Mucosa of gallbladder (tissue), 1 donor: ENCODE results near the gene CDH4. TPM values are rescaled to one million over a fixed set of nuclear protein-coding genes. Genes with fewer than 3 reads are reported as not detected.

Experiments
- DNase-seq: peaks from one replicate; pipeline ENCODE4 v3.0.0-alpha.2; 2020; ENCODE audit warnings: low spot score
- total RNA-seq: library from RNA; stranded (reverse); gene quantifications from one replicate; pipeline ENCODE4 v1.2.1, GENCODE V29; 2021
- donor health status: DM: no; HTN: no; CAD: no.

Gene CDH4
- total RNA-seq, 1 donor from 2014 or later: 3.5 TPM

DNA sequence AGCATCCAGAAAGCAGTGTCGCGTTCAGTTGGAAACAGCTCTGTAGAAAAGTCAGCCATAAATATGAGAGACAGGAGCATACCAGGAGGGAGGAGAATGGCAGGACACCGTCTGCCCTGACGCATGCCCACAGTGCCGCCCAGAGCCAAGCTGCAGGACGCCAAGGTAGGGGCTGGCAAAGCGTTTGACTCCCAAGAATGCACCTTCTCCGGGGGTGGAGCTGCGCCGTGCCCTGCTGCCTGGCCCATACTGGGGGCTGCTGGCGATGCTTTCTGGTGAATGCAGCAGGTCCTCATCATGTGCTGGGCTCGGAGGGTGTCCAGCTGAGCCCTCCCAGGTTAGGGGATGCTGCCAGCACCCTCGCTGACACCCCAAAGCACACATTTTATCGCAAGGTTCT is 349.8 kb downstream of the CDH4 start:
- DNase-seq: no peak

DNA sequence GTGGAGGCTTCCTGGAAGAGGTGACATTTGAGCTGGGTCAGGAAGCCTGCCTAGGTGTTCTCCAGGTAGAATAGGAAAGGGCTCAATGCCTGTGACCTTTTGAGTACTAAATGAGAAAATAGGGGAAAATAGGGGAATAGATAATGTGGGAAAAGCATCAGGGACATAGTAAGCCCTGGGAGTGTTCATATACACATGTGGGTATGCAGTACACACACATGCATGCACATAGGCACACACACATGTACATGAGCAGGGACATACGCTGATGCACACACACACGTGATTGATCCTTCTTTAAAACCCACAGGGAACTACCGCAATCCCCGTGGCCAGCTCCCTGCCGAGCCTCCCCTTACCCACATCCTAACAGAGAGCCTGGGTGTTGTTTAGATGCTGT is 351.7 kb downstream of the CDH4 start:
- no peak for DNase-seq

DNA sequence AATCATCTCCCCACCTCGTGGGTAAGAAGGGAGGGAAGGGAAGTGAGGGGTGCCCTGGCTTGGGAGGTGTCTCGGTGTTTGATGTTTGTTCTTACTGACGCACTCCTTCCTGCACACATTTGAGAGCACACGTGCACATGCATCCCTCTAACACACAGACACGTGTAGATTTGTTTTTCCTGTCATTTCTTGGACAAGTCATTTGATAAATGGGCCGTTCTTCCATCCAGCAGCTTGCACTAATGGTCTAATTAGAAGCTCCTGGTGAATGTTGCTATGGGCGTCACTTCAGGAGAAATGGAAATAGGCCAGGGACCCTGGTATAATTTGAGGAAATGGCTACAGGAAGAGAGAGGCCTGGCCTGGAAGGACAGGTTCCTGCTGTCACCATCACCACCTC is 352.5 kb downstream of the CDH4 start:
- DNase-seq: no peak

DNA sequence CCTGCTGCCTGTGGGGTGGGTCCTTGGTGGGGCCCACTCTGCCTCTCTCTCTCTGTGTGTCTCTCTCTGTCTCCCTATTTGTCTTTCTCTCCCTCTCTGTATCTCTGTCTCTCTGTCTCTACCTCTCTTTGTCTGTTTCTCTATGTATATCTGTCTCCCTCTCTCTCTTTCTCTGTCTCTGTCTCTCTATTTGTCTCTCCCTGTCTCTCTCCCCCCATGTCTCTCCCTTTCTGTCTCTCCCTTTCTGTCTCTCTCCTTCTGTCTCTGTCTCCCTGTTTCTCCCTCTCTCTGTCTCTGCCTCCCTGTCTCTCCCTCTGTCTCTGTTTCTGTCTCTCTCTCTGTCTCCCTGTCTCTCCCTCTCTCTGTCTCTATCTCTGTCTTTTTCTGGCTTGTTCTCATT is 353.2 kb downstream of the CDH4 start:
- DNase-seq: no peak

DNA sequence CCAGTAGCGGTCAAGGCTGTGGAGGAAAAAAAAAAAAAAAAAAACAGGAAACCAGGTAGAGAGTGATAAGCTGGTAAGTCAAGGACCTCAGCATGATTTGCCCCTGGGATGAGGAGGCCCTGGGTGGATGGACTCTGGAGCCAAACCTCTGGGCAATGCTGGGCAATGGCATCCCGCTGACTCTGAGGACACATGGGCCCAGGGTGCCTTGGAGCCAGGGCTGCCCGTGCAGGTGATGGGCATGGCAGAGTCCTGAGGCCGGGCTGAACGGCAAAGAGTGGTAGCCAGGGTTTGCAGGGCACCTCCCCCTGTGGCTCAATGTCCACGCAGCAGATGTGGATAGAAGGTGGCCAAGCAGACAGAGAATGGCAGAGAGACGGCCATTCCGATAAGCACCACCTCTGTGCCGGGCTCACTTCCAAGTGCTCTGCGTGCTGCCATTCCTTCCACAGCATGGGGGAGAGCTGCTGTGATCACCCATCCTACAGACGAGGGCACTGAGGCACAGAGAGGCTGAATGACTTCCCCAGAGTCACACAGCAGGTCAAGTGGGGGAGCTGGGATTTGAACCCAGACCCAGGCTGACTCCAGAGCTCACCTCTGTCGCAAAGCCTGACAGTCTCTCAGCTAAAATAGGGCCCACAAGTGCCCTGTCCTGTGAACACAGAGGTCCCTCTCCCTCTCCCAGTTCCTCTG is 353.9 kb downstream of the CDH4 start:
- no peak for DNase-seq

DNA sequence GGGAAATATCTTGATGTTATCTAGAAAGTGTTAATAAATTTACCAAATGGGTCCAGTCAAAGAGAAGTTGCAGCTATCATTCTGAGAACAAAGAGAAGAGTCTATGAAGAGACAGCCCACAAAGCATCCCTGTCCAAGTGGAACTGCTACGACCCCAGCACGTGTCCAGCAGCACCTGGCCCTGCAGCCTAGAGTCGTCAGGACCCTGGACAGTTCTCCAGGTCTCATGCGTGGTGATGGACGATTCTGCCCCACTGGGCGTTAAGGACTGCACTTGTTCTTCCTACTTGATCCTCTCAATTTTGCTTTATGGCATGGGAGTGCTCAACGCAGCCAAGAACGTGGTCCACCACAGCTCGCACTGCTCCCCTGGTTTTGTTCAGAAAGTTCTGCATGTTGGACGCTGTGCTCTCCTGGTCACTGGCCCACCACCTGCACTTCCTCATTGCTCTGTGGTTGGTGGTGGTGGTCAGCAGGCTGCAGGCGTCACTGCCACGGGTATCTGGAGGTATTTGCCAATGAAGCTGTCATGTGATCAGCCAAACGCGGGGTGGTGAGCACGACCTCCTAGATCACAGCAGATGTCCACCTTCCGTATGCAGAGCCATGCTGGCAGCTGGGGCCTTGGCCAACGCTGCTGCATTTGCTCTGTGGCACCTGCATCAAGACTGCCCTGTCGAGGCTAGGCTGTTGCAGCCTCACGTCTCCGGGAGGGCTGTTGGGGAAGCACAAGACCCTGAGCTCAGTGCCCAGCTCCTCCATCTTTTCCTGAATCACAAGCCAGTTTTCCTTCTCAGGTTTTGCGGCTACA is 356.4 kb downstream of the CDH4 start:
- DNase-seq: no peak

DNA sequence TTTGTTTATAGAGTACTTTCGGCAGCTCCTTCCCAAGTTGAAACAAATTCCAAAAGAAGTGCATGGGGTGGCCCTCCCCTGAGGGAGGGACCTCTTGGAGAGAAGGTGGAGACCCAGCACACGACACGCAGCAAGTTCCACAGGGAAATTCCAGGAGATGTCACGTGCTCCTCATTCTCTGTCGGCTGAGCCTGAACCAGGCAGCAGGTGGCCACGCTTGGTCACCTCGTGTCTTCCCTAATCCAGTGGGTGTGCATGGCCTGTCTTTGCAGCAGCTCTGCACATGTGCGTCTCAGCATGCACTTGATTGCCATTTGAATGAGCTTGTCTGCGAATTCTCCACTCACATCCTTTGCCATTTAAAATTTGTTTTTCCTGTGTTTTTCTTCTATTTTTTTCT is 357.4 kb downstream of the CDH4 start:
- DNase-seq: no peak

DNA sequence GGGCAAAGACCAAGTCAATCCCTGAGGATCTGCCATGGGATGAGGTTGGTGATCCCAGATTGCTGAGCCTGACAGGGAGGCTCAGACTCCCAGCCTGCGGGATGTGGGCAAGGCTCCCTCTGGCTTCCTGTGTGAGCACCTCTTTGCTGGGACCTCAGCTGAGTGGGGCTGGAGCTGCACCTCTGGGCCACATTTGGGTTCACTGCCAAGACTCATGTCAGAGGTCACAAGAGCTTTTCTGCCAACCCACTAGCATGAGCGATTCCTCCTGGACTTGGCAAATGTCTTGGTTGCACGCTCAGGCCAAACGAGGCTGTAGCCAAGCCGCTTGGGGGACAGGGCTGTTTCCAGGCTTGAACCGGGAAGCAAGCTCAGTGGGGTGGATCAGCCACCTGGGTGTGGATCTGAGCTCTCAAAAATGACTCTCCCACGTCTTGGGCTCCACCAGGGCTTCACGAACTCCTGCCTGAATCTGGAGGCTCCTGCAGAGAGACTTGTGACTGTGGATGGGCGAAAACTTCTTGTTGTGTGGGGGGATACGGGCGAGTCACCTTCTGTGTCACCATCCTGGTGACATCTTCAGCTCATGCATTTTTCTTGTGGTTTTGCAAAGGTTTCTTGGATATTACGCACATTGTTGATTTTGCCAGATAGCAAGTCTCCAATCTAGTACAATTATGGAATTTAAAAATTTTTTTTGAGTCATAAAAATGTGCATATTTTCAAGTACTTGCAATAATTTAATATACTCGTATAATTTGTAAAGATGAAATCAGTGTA is 359.5 kb downstream of the CDH4 start:
- no peak for DNase-seq

DNA sequence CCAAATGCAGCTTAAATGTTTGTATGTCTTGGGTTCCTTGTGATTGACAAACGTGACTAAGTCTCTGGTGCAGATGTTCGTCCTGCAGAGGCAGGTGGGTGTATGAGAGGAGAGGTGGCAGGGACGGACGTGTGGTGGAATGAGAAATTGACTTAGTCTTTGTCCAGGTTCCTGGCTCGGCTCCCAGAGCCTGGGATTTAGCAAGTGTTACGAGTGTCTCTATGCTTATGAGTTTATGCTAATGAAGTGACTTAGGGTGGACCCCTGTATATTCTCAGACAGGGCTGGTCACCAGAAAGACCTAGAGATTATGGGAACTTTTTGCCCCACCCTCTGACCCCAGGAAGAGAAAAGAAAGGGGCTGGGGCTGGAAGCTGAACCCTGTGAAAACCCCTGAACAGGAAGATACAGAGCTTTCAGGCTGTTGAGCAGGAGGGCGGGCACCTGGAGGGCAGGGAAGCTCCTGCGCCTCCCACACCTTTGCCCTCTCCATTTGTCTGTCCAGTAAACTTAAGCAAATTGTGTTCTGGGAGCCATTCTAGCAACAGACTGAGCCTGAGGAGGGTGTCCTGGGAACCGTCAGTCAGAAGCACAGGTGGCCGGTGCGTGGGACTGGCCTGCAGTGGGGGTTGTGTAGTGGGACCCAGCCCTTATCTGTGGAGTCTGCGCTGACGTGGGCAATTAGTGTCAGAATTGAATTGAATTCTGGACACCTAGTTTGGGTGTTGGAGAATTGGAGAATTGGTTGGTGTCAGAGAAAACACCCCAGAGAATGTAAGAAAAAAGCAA is 362.1 kb downstream of the CDH4 start:
- no peak for DNase-seq

DNA sequence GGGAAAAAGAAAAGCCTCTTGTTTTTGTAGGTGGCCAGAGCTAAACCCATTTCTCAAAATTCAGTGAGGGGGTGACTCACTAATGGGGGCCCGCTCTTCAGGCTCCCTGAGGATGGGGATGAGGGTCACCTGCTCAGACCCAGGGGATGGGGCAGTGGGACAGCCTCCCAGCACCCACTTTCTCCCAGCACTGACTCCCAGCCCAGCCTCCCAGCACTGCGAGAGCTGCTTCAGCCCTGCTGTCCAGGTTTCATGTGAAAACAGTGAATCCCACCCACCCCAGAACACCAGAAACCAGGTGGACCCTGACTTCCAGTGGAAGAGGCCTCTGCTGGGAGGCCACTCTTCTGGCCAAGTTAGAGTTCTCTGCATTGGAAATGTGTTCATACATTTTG is 362.6 kb downstream of the CDH4 start:
- DNase-seq: no peak

DNA sequence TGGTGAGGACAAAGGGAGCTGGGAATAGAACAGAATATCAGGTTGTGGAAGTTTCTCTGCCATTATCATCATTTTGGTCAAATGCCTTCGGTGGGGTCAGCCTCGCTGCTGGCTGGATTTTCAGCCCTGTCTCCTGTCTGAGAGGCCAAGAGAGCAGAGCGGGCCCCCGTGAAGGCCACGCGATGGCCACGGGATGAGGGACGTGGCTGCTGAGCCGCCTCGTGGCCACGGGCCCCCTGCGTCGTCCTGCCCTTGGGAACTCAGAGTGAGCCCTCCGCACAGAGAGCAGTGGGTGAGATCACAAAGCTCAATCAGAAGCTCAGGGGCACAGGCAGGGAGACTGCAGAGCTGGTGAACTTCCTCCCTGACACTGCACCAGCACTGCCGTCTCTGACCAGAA is 363.7 kb downstream of the CDH4 start:
- DNase-seq: no peak

DNA sequence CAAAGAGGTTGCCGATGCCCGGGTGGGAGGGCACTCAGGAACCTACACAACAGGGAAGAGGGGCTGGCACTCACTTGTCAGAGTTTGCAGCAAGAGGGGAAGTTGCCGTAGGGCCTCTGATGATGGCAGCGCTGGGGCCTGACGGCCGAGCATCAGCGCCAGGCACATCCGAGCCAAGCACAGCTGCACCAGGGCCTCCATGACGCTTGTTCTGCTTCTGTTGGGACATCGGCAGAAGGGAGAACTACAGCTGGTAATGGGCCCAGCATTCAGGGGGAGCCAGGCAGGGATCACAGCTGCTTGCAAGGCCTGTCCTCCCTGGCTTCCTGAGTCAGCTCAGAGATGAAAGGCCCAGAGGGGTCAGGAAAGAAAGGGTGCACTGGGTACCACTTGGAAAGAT is 367.7 kb downstream of the CDH4 start:
- no peak for DNase-seq

DNA sequence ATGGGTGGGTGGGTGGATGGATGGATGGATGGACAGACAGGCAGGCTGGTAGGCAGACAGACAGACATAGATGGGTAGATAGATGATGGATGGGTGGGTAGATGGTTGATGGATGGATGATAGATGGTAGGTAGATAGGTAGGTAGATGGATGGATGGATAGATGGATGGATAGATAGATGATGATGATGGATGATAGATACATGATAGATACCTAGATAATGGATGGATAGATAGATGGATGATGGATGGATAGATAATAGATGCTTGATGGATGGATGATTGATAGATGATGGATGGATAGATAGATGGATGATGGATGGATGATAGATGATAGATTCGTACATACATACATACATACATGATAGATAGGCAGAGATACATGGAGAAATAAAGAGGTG is 368.1 kb downstream of the CDH4 start:
- DNase-seq: no peak

DNA sequence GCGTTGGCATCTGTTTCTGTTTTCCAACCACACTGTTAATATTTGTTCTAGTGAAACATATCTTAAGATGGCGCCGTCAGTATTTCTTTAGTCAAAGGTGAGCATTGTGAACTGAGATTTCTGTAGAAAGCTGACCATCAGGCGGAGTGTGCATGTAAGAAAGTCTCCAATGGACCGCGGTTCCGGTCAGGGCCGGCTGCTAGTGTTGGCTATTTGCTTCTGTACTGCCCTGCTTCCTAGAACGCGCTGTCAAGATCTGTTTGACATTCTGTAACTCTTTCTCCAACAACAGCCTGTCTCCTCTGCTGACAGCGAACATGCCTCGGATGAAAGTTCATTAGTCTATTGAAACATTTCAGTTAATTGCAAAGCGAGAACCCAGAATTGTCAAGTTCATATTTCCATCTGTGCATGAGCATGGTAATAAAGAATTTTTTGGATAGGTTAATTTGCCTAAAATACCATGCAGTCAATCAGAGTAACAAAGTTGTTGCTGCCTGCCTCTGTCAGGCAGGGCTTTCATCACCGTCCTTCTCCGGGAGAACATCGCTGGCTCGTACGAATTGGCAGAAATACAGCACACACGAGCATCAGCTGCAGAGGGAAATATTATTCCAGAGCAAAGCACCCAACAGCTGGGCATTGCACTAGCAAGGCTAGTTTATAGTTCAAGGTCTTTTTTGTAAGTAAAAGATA is 369.1 kb downstream of the CDH4 start:
- no peak for DNase-seq

DNA sequence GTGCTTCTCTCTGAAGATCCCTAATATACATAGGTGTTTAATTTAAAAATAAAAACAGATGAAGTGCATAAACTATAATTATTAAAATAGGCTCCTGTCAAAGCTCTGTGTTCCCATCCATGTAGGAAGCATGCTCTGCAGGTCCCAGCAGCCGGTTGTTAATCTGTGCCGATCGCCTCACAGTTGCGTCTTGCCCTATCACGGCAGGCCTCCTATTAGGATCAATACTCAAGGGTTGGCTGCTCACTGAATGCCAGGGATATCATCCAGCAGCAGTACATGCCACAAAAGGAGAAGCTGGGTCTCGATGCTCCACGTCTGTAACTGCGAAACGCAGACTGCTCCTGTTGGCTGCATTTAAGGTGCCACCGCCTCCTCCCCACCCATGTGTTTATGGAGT is 369.8 kb downstream of the CDH4 start:
- DNase-seq: no peak

DNA sequence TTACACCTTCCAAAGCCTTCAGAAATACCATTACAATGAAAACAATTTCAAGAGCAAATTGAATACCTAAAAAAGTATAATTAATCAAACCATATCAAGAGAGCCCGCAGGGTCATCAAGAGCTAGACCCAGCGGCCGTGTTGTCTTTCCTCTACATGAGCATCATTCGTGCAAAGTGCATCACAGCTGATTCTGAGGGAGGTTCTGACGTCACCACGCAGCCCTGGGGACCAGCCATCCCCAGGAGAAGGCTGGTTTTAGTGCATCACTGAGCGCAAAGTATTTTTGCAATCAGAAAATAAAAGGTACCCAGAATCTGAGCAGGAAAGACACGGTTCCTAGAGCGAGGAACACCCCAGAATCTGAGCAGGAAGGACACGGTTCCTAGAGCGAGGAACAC is 371.4 kb downstream of the CDH4 start:
- no peak for DNase-seq

DNA sequence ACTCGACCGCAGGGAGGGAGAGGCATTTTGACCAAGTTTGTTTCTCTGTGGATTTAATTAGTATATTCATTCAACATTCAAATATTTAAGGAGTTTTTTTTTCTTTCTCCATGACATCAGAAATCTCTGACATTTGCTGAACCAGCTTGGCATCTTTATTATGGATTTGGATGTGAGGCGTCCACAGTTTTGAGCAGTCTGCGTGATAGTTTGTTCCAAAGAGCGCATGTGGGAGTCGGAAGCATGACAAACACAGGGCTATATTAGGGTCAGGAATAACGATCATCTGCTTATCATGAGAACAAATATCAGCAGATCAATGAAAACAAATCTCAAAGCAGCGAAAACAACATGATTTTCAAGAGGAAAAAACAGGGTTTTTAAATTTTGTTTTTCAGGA is 373.2 kb downstream of the CDH4 start:
- DNase-seq: no peak

DNA sequence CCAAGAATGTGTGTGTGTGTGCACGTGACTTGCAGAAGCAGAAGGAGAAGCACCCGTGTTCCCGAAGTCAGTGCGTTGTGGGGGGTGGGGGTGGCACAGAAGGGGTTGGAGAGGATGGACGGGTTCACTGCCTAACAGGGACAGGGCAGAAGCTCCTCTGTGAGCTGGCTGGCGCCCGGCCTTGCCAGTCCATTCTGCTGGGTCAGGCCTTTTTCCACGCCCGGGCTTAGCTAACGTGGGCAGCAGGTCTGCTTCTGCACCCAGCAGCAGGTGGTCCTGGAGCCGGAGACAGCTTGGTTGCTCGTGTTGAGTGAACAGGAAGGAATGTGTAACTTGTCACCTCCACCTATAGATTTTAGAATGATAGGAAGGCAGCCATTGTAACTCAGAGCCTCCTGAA is 374.4 kb downstream of the CDH4 start:
- no peak for DNase-seq

DNA sequence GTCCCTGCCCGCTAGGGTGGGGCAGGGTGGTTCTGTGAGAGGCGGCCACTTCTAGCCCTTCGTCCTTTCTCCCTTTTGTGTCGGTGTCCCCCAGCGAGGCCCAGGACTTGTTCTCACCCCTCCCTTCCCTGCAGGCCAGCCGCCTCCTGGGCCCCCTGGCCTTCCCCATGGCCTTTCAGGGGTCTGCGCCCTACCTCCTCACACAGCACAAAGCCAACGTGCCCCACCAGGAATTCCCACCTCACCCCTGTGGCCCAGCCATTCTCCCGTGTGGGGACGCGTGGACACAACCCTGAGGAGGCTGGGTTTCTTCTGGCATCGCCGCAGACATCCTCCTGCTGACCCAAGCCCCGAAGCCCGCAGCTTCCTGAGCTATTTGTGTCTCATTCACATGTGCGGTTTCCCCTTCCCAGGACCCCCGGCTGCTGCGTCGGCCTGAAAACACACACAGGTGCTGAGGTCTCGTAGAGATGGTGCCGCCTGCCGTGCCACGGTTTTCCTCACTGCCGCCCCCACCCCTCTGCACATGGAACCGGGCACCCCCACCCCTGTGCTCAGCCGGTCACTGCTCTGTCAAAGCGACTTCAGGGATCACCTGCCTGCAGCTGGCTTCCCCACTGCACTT is 375.8 kb downstream of the CDH4 start:
- no peak for DNase-seq

DNA sequence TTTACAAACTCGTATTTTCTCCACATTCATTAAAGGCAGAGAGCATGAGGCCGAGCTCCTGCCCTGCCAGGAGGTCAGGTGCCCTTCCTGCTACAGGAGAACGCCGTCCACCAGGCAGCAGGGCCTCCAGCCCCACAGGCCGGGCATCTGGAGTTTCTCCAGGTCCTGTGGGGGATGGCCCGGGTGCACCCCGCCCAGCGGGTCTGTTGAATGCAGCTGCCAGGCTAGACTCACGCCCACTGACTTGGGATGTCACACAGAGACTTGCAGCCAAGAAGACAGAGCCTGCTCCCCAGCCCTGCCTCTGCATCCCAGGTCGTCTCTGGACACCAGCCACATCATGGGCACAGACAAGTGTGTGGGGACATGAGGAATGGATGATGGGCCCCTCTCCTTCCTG is 376.4 kb downstream of the CDH4 start:
- no peak for DNase-seq
